Testis (tissue), 2 donors: ENCODE measurements around the gene HPS1.

Source experiments
- CTCF ChIP-seq, 3 experiments: fragments of 450-650 bp in 2 of 3; fragments of 200-600 bp in 1 of 3; sonication (generic) in 1 of 3; IDR thresholded peaks; one replicate each; pipeline ENCODE4 v1.5.1; 2016 to 2019; ENCODE audit warnings: antibody characterized with exemption in 3 of 3, mild to moderate bottlenecking in 2 of 3, moderate library complexity in 1 of 3
- POLR2A ChIP-seq: fragments of 450-650 bp; IDR thresholded peaks from one replicate; pipeline ENCODE4 v1.6.1; 2017; ENCODE audit warnings: antibody characterized with exemption, mild to moderate bottlenecking, moderate library complexity

GRCh38 chr10:98420786-98421185, 25.9 kb downstream of the HPS1 start:
- TF ChIP-seq POLR2A (no peak), CTCF (IDR thresholded peaks at IDR 0.05) (no peak)
